Breast epithelium (tissue), 4 donors: ENCODE measurements around the gene GYS1. TPM values are rescaled to one million over a fixed set of nuclear protein-coding genes. Genes with fewer than 3 reads are reported as not detected.
"Not testable (repeated sequence)": the region's sequence is repeated elsewhere in the genome, so short reads cannot be mapped to it uniquely, and the experiment has no call there.

Source experiments
- DNase-seq, 2 donors: peaks; one replicate each; pipeline ENCODE4 v3.0.0-alpha.2; 2019; ENCODE audit warnings: low spot score in 2 of 2
- H3K27ac ChIP-seq, 2 donors: fragments of 200-600 bp; sonication (generic) in 1 of 2; one replicate each; pipeline ENCODE4 v1.5.1; 2016 to 2019; ENCODE audit warnings: mild to moderate bottlenecking in 1 of 2
- H3K27me3 ChIP-seq, 2 donors: fragments of 200-600 bp; sonication (generic) in 1 of 2; one replicate each; pipeline versions ENCODE4 v1.5.1 to v1.6.0; 2017 to 2019; ENCODE audit warnings: control low read depth in 1 of 2, mild to moderate bottlenecking in 1 of 2
- H3K36me3 ChIP-seq: fragments of 200-600 bp; one replicate; pipeline ENCODE4 v1.5.1; 2019
- H3K4me1 ChIP-seq, 2 donors: fragments of 200-600 bp; sonication (generic); one replicate each; pipeline ENCODE4 v1.5.1; 2016 to 2019; ENCODE audit warnings: control low read depth in 1 of 2
- H3K4me3 ChIP-seq, 3 donors: fragments of 200-600 bp; sonication (generic); 1 replicate in 2 of 3; 2 replicates in 1 of 3; pipeline ENCODE4 v1.5.1; 2016 to 2019; ENCODE audit warnings: mild to moderate bottlenecking in 3 of 3, moderate library complexity in 2 of 3
- H3K9me3 ChIP-seq, 2 donors: fragments of 200-600 bp; sonication (generic) in 1 of 2; one replicate each; pipeline ENCODE4 v1.5.1; 2016 to 2019; ENCODE audit warnings: control low read depth in 1 of 2
- POLR2A ChIP-seq: fragments of 450-650 bp; IDR thresholded peaks from one replicate; pipeline ENCODE4 v1.6.1; 2016; ENCODE audit warnings: antibody characterized with exemption, mild to moderate bottlenecking, moderate library complexity
- POLR2AphosphoS5 ChIP-seq, 3 donors: sonication (generic); formaldehyde crosslinking; IDR thresholded peaks; one replicate each; pipeline ENCODE4 v1.6.1; 2017; ENCODE audit warnings: antibody characterized with exemption in 3 of 3
- intact Hi-C: fragments of 100-400 bp; cut with DNase I; formaldehyde crosslinking; loops from one replicate; pipeline ENCODE4 v1.15.1; 2023; ENCODE audit warnings: low total_unique reads
- total RNA-seq, 3 donors: library from RNA; depleted of rRNA; stranded (reverse); fragments of >200 nt; gene quantifications; one replicate each; pipeline ENCODE4 v1.1.0, GENCODE V29; 2016
- TF ChIP-seq, protein P1 (sequence below), 3 donors: fragments of 450-650 bp; IDR thresholded peaks; one replicate each; pipeline ENCODE4 v1.5.1; 2016 to 2017; ENCODE audit warnings: antibody characterized with exemption in 3 of 3, mild to moderate bottlenecking in 3 of 3, moderate library complexity in 3 of 3

GYS1 gene
- total RNA-seq, 3 donors from 2014 or later, result 24.0 to 26.4 (median 24.6) TPM

- H3K27ac ChIP-seq, result no peak overlapping the region
- no peaks in the 10 kb centered on the region for H3K27me3 ChIP-seq
- H3K4me3 ChIP-seq, result no peak overlapping the region
- no peak for DNase-seq
- TF ChIP-seq, protein P1, sequence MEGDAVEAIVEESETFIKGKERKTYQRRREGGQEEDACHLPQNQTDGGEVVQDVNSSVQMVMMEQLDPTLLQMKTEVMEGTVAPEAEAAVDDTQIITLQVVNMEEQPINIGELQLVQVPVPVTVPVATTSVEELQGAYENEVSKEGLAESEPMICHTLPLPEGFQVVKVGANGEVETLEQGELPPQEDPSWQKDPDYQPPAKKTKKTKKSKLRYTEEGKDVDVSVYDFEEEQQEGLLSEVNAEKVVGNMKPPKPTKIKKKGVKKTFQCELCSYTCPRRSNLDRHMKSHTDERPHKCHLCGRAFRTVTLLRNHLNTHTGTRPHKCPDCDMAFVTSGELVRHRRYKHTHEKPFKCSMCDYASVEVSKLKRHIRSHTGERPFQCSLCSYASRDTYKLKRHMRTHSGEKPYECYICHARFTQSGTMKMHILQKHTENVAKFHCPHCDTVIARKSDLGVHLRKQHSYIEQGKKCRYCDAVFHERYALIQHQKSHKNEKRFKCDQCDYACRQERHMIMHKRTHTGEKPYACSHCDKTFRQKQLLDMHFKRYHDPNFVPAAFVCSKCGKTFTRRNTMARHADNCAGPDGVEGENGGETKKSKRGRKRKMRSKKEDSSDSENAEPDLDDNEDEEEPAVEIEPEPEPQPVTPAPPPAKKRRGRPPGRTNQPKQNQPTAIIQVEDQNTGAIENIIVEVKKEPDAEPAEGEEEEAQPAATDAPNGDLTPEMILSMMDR (IDR thresholded peaks at IDR 0.05), result no peak
- no peak for TF ChIP-seq POLR2AphosphoS5 (IDR thresholded peaks at IDR 0.05)
- TF ChIP-seq POLR2A, result no peak
- no peaks in the 10 kb centered on the region for H3K4me1 ChIP-seq
- H3K36me3 ChIP-seq, result no peaks in the 10 kb centered on the region
- H3K9me3 ChIP-seq, result no peaks in the 10 kb centered on the region
- intact Hi-C loops, result loop anchor here (1.0 kb wide), 1 partner anchor 31 kb away; no protein-coding TSS in a partner anchor
Observed at GRCh38 chr19:48925240-48925843, 67.8 kb downstream of the GYS1 start.

DNA sequence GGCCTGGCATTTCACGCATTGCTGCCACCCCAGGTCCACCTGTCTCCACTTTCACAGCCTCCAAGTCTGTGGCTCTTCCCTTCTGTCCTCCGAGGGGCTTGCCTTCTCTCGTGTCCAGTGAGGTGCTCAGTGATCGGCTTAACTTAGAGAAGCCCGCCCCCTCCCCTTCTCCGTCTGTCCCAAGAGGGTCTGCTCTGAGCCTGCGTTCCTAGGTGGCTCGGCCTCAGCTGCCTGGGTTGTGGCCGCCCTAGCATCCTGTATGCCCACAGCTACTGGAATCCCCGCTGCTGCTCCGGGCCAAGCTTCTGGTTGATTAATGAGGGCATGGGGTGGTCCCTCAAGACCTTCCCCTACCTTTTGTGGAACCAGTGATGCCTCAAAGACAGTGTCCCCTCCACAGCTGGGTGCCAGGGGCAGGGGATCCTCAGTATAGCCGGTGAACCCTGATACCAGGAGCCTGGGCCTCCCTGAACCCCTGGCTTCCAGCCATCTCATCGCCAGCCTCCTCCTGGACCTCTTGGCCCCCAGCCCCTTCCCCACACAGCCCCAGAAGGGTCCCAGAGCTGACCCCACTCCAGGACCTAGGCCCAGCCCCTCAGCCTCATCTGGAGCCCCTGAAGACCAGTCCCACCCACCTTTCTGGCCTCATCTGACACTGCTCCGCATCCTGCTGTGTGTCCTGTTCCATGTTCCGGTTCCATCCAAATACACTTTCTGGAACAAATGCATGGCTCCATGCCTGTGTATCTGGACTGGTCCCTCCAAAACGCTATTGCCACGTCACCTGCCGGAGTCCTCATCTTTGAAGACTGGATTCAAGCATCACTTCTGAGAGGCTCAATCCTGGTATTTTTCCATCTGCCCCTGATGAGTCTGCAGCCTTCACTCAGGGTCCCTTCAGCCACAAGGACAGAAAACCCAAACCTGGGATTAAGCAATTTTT, 70.3 kb downstream of the GYS1 start:
- no peaks in the 10 kb centered on the region for H3K4me1 ChIP-seq
- H3K27me3 ChIP-seq, result no peaks in the 10 kb centered on the region
- H3K27ac ChIP-seq, result no peak overlapping the region
- TF ChIP-seq POLR2AphosphoS5 (IDR thresholded peaks at IDR 0.05) (no peak), POLR2A (no peak)
- TF ChIP-seq, protein P1 (IDR thresholded peaks at IDR 0.05), result no peak
- H3K9me3 ChIP-seq, result no peaks in the 10 kb centered on the region
- no peak for DNase-seq
- intact Hi-C loops, result no loop called here
- no peaks in the 10 kb centered on the region for H3K36me3 ChIP-seq
- no peak overlapping the region for H3K4me3 ChIP-seq

DNA sequence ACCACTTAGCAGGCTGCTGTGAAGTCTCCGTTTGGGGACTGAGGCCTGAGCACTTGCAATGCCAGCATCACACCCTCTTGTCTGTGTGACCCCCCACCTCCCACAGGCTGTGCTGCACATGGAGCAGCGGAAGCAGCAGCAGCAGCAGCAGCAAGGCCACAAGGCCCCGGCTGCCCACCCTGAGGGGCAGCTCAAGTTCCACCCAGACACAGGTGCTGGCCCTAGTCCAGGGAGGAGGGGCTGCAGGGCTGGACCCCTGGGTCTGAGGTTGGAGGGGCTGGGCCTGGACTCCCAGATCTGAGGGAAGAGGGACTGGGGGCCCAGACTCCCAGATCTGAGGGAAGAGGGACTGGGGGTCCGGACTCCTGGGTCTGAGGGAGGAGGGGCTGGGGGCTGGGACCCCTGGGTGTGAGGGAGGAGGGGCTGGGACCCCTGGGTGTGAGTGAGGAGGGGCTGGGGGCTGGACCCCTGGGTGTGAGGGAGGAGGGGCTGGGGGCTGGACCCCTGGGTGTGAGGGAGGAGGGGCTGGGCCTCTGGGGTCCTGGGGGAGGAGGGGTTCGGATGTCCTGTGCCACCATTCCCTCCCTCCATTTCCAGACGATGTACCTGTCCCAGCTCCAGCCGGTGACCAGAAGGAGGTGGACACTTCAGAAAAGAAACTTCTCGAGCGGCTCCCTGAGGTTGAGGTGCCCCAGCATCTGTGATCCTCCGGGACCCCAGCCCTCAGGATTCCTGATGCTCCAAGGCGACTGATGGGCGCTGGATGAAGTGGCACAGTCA, 71.2 kb downstream of the GYS1 start:
- H3K27ac ChIP-seq, result no peak overlapping the region
- TF ChIP-seq, protein P1 (IDR thresholded peaks at IDR 0.05), result no peak
- TF ChIP-seq POLR2AphosphoS5 (IDR thresholded peaks at IDR 0.05) (no peak), POLR2A (no peak)
- DNase-seq, result no peak
- intact Hi-C loops, result no loop called here
- H3K36me3 ChIP-seq, result no peaks in the 10 kb centered on the region
- no peak overlapping the region for H3K4me3 ChIP-seq
- H3K9me3 ChIP-seq, result no peaks in the 10 kb centered on the region
- H3K4me1 ChIP-seq, result no peaks in the 10 kb centered on the region
- H3K27me3 ChIP-seq, result no peaks in the 10 kb centered on the region

DNA sequence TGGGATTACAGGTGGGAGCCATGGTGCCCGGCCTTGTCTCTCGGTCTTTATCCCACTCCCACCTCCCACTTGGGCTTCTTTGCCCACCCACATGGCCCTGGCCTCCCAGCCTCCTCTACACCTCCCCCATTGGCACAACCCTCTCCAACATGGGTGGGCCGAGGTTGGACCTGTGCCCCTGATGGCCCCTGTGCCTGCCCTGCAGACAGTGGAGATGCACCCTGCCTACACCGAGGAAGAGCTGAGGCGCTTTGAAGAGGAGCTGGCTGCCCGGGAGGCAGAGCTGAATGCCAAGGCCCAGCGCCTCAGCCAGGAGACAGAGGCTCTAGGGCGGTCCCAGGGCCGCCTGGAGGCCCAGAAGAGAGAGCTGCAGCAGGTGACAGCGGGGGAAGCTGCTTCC, 72.2 kb downstream of the GYS1 start:
- H3K4me1 ChIP-seq, result no peaks in the 10 kb centered on the region
- H3K27ac ChIP-seq, result no peak overlapping the region
- intact Hi-C loops, result no loop called here
- no peaks in the 10 kb centered on the region for H3K36me3 ChIP-seq
- H3K27me3 ChIP-seq, result no peaks in the 10 kb centered on the region
- no peak for DNase-seq
- TF ChIP-seq POLR2A (no peak), POLR2AphosphoS5 (IDR thresholded peaks at IDR 0.05) (no peak)
- TF ChIP-seq, protein P1 (IDR thresholded peaks at IDR 0.05), result no peak
- no peaks in the 10 kb centered on the region for H3K9me3 ChIP-seq
- H3K4me3 ChIP-seq, result no peak overlapping the region

DNA sequence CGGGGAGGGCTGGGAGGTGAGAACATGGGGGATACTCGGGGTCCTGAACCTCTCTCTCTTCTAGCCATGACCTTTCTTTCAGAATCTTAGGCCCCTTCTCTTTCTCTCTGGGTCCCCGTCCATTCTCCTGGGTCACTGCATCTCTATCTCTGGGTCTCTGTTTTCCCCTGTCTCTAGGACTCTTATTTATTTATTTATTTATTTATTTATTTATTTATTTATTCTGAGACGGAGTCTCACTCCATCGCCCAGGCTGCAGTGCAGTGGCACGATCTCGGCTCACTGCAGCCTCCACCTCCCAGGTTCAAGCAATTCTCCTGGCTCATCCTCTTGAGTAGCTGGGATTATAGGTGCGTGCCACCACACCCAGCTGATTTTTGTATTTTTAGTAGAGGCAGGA, 73.8 kb downstream of the GYS1 start:
- intact Hi-C loops, H3K4me1 ChIP-seq, H3K9me3 ChIP-seq, H3K36me3 ChIP-seq, DNase-seq, H3K27ac ChIP-seq, H3K27me3 ChIP-seq, H3K4me3 ChIP-seq: not testable (repeated sequence)
